Mammary epithelial cell (primary cell): ENCODE data around the gene INHBA.

Source experiments
- EZH2 ChIP-seq: IDR thresholded peaks from 2 replicates; pipeline ENCODE4 v1.6.1; 2012; ENCODE audit warnings: low read length, inconsistent platforms, borderline replicate concordance
- TF ChIP-seq, protein P1 (sequence below), 2 donors: IDR thresholded peaks in 1 of 2; conservative IDR thresholded peaks in 1 of 2; 2 replicates each; pipeline ENCODE4 v1.5.1; 2011 to 2012; ENCODE audit warnings: inconsistent platforms in 2 of 2, low read length in 2 of 2, mild to moderate bottlenecking in 2 of 2, control low read depth in 1 of 2, low read depth in 1 of 2; ENCODE audit not compliant: insufficient read depth in 1 of 2; ENCODE audit errors: extremely low read depth in 1 of 2

DNA sequence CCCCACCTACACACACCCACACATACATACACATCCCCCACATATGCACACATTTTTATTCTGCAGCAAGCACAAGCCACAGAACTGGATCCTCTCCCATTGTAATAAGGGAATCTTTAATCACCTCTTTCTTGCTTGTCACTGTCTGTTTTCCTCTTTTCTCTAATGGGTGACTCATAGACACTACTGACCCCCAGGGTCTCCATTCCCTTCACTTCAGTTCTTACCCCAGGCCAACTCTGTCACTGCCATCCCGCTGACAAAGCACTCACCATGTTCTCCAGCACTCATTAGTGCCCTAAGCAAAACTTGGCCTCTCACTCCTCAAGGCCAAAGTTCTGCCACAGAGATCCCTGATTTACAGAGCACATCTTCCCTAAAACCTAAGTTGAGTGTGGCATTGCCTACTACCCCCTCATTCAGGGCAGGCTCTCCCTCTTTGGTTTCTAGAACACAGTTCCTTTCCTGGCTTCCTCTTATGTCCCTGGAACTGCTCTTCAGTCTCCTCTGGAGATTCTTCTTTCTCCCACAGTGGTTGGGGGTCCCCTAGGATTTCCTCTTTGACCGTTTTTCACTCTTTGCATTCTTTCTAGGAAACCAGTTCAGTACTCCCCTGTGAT, 39.6 kb upstream of the INHBA start:
- TF ChIP-seq, protein P1, sequence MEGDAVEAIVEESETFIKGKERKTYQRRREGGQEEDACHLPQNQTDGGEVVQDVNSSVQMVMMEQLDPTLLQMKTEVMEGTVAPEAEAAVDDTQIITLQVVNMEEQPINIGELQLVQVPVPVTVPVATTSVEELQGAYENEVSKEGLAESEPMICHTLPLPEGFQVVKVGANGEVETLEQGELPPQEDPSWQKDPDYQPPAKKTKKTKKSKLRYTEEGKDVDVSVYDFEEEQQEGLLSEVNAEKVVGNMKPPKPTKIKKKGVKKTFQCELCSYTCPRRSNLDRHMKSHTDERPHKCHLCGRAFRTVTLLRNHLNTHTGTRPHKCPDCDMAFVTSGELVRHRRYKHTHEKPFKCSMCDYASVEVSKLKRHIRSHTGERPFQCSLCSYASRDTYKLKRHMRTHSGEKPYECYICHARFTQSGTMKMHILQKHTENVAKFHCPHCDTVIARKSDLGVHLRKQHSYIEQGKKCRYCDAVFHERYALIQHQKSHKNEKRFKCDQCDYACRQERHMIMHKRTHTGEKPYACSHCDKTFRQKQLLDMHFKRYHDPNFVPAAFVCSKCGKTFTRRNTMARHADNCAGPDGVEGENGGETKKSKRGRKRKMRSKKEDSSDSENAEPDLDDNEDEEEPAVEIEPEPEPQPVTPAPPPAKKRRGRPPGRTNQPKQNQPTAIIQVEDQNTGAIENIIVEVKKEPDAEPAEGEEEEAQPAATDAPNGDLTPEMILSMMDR (conservative IDR thresholded peaks at IDR 0.05 in 1 of 2, IDR thresholded peaks at IDR 0.05 in 1 of 2; ENCODE audit: extremely low read depth in 1 of 2, insufficient read depth in 1 of 2, low read depth in 1 of 2, low read length in 2 of 2) = no peak
- no peak for TF ChIP-seq EZH2
